DND-41 (cell line): Measurements from ENCODE around the gene SLC35A4.

ENCODE experiments used
- EZH2 ChIP-seq: IDR thresholded peaks from 3 replicates; pipeline ENCODE4 v1.6.1; 2012; ENCODE audit warnings: borderline replicate concordance, low read depth, mild to moderate bottlenecking, moderate library complexity, low read length, inconsistent platforms; ENCODE audit not compliant: severe bottlenecking
- TF ChIP-seq, protein P1 (sequence below): IDR thresholded peaks from 2 replicates; pipeline ENCODE4 v1.5.1; 2012; ENCODE audit warnings: borderline replicate concordance, low read length, moderate library complexity, mild to moderate bottlenecking; ENCODE audit not compliant: poor library complexity, severe bottlenecking; ENCODE audit errors: extremely low read depth

DNA sequence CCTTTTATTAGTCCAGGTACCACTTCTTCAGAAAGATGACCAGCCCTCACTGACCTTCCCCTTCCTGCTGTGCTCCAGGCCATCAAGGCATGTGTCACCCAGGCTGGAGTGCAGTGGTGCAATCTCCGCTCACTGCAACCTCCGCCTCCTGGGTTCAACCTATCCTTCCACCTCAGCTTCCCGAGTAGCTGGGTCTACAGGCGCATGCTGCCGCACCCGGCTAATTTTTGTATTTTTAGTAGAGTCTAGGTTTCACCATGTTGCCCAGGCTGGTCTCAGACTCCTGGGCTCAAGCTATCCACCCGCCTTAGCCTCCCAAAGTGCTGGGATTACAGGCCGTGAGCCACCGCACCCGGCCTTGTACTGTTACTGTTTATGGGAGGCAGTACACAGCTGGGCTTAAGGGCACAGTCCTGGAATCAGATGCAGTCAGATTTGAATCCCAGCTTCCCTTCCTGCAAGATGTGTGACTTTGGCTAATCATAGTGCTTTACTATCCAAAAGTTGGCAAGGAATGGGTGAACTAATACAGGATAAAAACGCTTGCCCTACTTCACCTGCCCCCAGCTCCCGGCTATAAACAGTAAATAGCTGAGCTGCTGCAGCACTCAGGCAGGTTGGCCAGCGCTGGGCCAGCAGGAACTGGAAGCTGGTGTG is 17.6 kb upstream of the SLC35A4 start:
- TF ChIP-seq, protein P1, sequence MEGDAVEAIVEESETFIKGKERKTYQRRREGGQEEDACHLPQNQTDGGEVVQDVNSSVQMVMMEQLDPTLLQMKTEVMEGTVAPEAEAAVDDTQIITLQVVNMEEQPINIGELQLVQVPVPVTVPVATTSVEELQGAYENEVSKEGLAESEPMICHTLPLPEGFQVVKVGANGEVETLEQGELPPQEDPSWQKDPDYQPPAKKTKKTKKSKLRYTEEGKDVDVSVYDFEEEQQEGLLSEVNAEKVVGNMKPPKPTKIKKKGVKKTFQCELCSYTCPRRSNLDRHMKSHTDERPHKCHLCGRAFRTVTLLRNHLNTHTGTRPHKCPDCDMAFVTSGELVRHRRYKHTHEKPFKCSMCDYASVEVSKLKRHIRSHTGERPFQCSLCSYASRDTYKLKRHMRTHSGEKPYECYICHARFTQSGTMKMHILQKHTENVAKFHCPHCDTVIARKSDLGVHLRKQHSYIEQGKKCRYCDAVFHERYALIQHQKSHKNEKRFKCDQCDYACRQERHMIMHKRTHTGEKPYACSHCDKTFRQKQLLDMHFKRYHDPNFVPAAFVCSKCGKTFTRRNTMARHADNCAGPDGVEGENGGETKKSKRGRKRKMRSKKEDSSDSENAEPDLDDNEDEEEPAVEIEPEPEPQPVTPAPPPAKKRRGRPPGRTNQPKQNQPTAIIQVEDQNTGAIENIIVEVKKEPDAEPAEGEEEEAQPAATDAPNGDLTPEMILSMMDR, result no peak
- TF ChIP-seq EZH2, result no peak
